SKM-1 (cell line): Measurements from ENCODE around the gene YPEL1.
"Not testable (repeated sequence)": the region's sequence is repeated elsewhere in the genome, so short reads cannot be mapped to it uniquely, and the experiment has no call there.

Experiments used
- DNase-seq: peaks from one replicate; lab custom pipeline; 2025; ENCODE audit not compliant: unreplicated experiment; lab: John Stamatoyannopoulos, UW

Gene YPEL1

DNA sequence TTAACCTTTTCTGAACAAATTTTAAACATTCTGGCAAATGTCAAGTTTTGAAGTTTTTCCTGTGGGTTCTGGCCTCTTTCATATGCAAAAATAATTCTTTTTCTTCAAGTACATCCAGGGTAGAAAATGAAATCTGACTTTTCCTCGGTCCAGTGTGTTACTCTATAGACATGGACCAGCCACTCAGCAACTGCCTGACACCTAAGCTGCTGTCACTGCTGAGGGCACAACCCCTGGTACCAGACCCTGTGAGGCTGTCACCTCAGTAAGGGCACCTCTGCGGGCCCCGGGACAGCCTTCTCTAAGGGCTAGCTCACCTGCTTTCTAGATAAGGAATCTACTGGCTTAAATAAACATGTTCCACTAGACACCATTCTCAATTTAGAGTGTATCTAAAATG lies 36.0 kb downstream of the YPEL1 start:
- DNase-seq: no peak

GRCh38 chr22:21698430-21699329 lies 36.9 kb downstream of the YPEL1 start:
- DNase-seq: no peak

DNA sequence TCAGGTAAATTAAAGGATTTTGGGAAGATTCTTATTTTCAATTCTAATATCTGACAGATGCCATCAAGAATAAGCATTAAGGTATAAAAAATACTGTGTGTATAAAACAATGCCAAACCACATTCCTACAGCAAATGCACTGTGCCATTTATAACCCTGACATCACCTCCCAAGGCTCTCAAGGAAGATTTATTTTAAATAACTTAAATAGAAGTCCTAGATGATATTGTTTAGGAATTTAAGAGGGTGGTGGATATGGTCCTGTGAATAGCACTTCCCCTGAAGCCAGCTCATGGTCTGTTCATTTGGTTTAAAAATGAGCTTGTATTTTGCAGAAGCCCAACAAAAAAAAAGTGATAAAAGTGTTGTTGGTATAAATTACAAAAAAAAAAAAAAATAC lies 37.7 kb downstream of the YPEL1 start:
- no peak for DNase-seq

DNA sequence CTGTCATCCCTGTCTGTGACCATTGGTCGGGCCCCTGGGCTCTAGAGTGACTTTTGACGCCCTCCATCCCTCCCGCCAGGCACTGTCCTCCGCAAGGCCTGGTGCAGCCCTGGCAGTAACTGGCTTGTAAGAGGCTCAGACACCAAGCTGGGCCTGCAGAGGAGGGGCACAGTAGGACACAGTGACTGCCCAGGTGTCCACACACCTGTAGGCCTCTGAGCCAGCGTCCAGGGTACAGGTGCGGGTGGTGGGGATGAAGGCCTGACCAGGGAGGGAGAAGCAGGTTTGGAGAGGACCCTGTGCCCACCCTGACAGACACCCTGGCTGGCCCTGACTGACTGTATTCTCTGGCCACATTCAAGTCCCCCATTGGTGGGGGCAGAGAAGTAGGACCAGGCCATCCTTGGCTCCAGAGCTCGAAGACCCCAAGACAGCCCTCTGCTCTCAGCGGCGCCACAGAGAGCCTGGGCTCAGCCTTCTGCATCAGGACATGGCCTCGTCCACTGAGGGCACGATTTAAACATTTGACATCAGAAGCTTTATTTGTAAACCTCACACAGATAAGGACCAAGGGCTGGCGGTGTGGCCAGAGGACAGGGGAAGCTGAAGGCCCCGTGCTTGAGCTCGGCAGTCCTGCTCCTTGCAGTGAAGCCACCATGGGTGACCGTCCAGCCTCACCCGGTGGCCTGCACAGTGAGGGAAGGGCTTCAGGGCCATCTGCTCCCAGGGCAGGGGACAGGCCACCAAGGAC lies 38.4 kb downstream of the YPEL1 start:
- DNase-seq: no peak

DNA sequence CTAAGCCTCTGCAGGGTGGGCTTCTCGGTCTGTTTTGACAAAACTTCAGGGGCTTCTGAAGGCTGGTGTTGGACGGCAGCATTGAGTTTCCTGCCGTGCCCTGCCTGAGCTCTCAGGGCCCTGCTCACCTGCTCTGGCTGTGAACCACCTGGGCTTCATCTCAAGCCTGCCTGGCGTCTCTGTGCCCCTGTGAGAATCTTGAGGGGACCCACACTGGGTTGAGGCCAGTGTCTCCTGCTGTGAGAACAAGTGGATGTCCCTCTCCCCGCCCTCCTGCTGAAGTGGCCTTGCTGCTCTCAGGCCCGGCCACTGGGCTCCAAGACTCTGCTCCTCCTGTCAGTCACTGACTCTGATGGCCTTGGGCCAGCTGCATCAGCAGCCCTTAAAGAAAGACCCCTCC lies 39.5 kb downstream of the YPEL1 start:
- no peak for DNase-seq

- no peak for DNase-seq
Measured at GRCh38 chr22:21695430-21696085, 40.0 kb downstream of the YPEL1 start.

DNA sequence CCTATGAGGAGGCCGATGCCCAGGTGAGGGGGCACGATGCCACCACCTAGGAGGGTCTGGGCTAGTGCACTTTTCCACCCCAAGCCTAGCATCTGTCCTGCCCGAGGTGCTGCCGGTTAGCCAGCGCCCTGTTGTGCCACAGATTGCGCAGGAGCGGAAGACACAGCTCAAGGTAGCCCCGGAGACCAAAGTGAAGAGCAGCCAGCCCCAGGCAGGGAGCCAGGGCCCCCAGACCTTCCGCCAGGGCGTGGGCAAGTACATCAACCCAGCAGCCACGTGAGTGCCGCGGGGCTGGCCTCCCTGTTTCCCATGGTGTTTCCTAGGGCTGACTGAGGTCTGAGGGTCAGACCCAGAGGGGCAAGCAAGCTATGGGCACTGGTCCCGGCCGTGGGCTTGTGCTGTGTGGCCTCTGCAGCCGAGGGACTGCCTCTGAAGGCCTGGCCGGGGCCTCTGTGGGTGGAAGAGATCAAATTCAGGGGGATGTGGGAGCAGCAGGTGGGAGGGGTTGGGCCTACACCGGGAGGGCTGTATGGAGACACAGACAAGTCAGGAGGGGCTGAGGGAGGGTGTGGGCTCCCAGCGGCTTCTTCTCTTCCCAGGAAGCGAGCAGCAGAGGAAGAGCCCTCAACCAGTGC lies 40.7 kb downstream of the YPEL1 start:
- no peak for DNase-seq

- no peak for DNase-seq
Measured at GRCh38 chr22:21694394-21694793, 41.2 kb downstream of the YPEL1 start.

- DNase-seq: no peak
Measured at GRCh38 chr22:21693999-21694341, 41.6 kb downstream of the YPEL1 start.

DNA sequence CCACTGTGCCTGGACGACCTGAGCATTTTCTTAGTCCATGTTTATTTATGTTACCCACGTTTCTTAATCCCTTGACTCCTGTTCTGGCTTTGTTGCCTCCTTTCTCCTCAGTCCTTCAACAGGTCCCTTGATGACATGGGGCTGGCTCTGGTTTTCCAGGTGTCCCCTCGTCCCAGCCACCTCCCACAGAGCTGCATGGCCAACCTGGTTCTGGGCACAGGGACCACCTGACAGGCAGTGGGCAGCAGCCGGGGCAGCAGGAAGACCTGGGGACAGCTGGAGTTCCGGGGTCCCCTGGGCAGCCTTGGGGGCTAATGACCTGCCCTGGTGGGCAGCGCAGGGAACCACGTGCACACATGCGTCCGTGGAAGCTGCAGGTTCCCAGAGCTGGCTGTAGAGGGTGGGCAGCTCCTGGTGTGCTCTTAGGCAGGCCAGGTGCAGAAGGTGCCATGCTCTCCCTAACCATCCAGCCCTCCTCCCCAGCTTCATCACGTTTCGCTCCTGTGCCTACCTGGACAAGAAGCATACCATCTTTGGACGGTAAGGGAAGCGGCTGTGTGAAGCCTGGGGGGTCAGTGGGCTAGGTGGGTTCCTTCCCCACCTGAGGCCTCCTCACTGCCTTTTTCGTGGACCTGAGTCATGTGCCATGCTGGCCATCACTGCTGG lies 42.1 kb downstream of the YPEL1 start:
- no peak for DNase-seq

GRCh38 chr22:21692856-21693255 lies 42.7 kb downstream of the YPEL1 start:
- not testable (repeated sequence) for DNase-seq

- DNase-seq: no peak
Measured at GRCh38 chr22:21691816-21692215, 43.8 kb downstream of the YPEL1 start.

- DNase-seq: no peak
Measured at GRCh38 chr22:21690401-21690801, 45.2 kb downstream of the YPEL1 start.

DNA sequence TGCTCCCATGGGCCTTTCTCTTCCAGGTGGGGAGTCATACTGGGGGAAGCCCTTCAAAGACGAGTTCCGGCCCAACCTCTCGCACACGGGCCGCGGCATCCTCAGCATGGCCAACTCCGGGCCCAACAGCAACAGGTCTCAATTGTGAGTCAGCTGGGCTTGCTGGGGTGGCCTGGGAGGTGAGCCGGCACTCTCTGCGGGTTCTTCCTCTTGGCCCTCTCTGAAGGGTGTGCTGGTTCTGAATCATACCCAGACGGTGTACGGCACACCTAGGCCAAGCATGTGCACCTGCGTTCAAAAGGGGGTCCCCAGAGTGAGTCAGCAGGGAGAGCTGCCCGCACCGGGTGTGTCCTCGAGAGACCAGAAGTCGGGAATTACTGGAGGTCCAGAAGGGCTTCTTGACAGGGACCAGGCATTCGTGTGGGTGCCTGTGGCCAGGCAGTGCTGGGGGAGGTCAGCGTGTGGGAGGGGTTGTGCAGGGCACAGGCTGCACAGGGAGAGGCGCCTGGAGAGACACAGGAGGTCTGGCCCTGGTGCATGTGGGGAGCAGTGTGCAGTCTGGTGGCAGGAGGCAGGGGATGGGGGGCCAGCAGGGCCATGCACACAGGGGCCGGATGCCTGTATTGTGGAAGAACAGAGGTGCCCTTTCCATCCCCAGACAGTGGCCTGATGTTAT lies 46.8 kb downstream of the YPEL1 start:
- DNase-seq: no peak

DNA sequence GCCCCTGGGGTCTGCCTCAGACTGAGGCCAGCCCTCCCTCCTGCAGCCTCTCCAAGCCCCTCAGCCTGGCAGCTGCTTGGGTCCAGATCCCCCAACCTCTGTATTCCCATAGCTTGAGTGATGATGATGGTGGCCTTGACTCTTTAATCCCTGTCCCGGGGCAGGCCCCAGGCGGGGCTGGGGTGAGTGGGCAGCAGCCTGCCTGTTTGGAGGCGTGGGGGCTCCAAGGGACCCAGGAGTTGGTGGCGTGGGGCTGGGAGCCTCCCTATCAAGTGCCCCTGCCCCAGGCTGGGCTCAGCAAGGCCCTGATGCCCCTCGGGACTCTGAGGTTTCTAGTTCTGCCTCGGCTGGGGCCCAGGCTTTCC lies 47.3 kb downstream of the YPEL1 start:
- DNase-seq: no peak

- DNase-seq: no peak
Measured at GRCh38 chr22:21687685-21688259, 47.8 kb downstream of the YPEL1 start.

GRCh38 chr22:21686634-21687393 lies 48.8 kb downstream of the YPEL1 start:
- DNase-seq: no peak

DNA sequence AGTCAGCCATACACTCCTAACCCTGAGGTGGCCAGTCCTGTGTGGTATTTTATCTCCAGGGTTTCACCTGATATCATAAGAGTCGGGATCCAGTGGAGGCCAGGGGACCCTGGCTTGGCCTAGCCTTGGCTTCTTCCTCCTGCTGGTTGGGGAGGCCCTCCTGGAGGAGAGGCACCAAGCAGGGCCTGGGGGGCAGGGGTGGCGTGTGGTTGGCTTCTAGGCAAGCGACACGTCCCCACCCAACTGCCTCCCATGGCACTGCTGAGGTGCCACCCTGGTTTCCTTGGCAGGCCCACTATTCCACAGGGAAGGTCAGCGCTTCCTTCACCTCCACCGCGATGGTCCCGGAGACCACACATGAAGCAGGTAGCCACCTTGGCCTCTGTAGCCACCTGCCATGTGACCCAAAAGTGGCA lies 49.4 kb downstream of the YPEL1 start:
- DNase-seq: no peak

DNA sequence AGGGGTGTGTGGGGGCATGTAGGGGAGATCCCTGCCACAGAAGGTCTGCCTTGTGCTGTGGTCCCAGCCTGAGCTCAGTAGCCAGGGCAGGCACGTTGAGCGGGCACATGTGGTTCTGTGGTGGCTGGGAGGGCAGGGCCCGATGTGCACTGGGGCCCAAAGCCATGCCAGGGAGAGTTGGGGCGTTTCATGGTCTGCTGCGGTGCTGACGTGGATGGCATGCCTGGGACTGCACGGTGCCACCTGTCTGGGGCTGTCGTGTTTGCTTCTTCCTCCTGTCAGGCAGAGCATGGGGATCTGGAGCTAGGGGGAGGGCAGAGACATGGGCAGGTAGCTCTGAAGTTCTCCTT lies 50.5 kb downstream of the YPEL1 start:
- no peak for DNase-seq
